Measurements from ENCODE around the gene GRN. TPM values are rescaled to one million over a fixed set of nuclear protein-coding genes. Genes with fewer than 3 reads are reported as not detected.
"Not testable (repeated sequence)": the region's sequence is repeated elsewhere in the genome, so short reads cannot be mapped to it uniquely, and the experiment has no call there.

GRN gene
- total and polyA plus RNA-seq, 2 of the 8 experiments (the other 6 are each of a cell fraction or from before 2014, with no cell fraction given): 108 to 387 TPM

- FAIRE-seq; H3K36me3 ChIP-seq (ENCODE audit: control insufficient read depth in 2 of 4, insufficient read depth in 4 of 4, low read length in 3 of 4); H3K27me3 ChIP-seq (replicated peaks in 1 of 4; ENCODE audit: control insufficient read depth in 3 of 4, extremely low read depth in 1 of 4, insufficient read depth in 3 of 4, low read length in 3 of 4); H3K56ac ChIP-seq (replicated peaks; ENCODE audit: insufficient read length, low read depth, low read length); H3K79me1 ChIP-seq (ENCODE audit: low read depth, low read length); H2AK5ac ChIP-seq (ENCODE audit: low read depth, low read length); H3K9ac ChIP-seq (replicated peaks in 1 of 4; ENCODE audit: extremely low read depth in 1 of 4, low read depth in 3 of 4, low read length in 3 of 4); H2BK120ac ChIP-seq (replicated peaks; ENCODE audit: low read depth, low read length); POLR2A ChIA-PET (ENCODE audit: partially characterized antibody); H3K79me2 ChIP-seq (ENCODE audit: control insufficient read depth in 1 of 2, insufficient read depth in 2 of 2, low read length in 2 of 2); H2BK15ac ChIP-seq (ENCODE audit: low read length); H3K4ac ChIP-seq (replicated peaks; ENCODE audit: insufficient read length, low read depth, low read length); H3K23ac ChIP-seq (ENCODE audit: insufficient read length); H2BK12ac ChIP-seq (ENCODE audit: low read depth, low read length); H4K5ac ChIP-seq (ENCODE audit: insufficient read length, low read depth, low read length); H4K91ac ChIP-seq (replicated peaks; ENCODE audit: insufficient read length, low read length); H3K23me2 ChIP-seq (ENCODE audit: low read depth, low read length); H3K27ac ChIP-seq (ENCODE audit: low read depth, low read length); H3K14ac ChIP-seq (ENCODE audit: insufficient read length); H3K18ac ChIP-seq (ENCODE audit: extremely low read depth, low read length); H3K4me3 ChIP-seq (ENCODE audit: extremely low read depth in 1 of 4, insufficient read depth in 2 of 4, low read depth in 3 of 4, low read length in 4 of 4); H4K8ac ChIP-seq (ENCODE audit: extremely low read depth, insufficient read depth, low read length); H2BK5ac ChIP-seq (ENCODE audit: low read depth, low read length); H2AFZ ChIP-seq (ENCODE audit: low read length); DNase-seq (ENCODE audit: low read depth in 1 of 2, low spot score in 2 of 2); H3K9me3 ChIP-seq (ENCODE audit: insufficient read depth in 2 of 2, low read depth in 1 of 2, low read length in 1 of 2); H3K4me2 ChIP-seq (ENCODE audit: insufficient read depth in 1 of 2, low read depth in 2 of 2, low read length in 2 of 2); H2BK20ac ChIP-seq (ENCODE audit: low read length): not testable (repeated sequence)
- 92% methylated on average over 5 of the region's 5 CpGs; no CpG with 5 or more reads in 1 of the 2 experiments for WGBS, 2 experiments (ENCODE audit: extremely low coverage in 1 of 2, insufficient coverage in 1 of 2, insufficient read length in 1 of 2, insufficient replicate concordance in 2 of 2, low coverage in 1 of 2, low lambda C conversion rate in 2 of 2, missing lambda C conversion rate in 1 of 2)
- peaks cover 3 to 11% of the 10 kb centered on the region in 2 experiments for H4K20me1 ChIP-seq (replicated peaks in 1 of 2; ENCODE audit: control insufficient read depth in 1 of 2, insufficient read depth in 2 of 2, low read length in 2 of 2)
- H3K4me1 ChIP-seq (replicated peaks in 1 of 4; ENCODE audit: control insufficient read depth in 3 of 4, insufficient read depth in 4 of 4, low read length in 3 of 4): peaks cover 9 to 22% (median 18%) of the 10 kb centered on the region in 4 experiments
- CTCF ChIA-PET (ENCODE audit: partially characterized antibody): interaction anchor here (1.0 to 3.9 kb wide), 2 partner anchors 11 to 14 kb away, joined by 4 to 31 read pairs; no protein-coding TSS in a partner anchor
These were observed 19.9 kb downstream of the GRN start for GRCh38 chr17:44365051-44365450.
